NCI-H524 treated with DMSO at 0.1 percent for 48 hours (cell line): ENCODE results near the gene IGLL5.
"Not testable (repeated sequence)": the region's sequence is repeated elsewhere in the genome, so short reads cannot be mapped to it uniquely, and the experiment has no call there.

Source experiments
- DNase-seq: peaks from one replicate; lab custom pipeline; 2025; lab: John Stamatoyannopoulos, UW

Gene IGLL5

DNA sequence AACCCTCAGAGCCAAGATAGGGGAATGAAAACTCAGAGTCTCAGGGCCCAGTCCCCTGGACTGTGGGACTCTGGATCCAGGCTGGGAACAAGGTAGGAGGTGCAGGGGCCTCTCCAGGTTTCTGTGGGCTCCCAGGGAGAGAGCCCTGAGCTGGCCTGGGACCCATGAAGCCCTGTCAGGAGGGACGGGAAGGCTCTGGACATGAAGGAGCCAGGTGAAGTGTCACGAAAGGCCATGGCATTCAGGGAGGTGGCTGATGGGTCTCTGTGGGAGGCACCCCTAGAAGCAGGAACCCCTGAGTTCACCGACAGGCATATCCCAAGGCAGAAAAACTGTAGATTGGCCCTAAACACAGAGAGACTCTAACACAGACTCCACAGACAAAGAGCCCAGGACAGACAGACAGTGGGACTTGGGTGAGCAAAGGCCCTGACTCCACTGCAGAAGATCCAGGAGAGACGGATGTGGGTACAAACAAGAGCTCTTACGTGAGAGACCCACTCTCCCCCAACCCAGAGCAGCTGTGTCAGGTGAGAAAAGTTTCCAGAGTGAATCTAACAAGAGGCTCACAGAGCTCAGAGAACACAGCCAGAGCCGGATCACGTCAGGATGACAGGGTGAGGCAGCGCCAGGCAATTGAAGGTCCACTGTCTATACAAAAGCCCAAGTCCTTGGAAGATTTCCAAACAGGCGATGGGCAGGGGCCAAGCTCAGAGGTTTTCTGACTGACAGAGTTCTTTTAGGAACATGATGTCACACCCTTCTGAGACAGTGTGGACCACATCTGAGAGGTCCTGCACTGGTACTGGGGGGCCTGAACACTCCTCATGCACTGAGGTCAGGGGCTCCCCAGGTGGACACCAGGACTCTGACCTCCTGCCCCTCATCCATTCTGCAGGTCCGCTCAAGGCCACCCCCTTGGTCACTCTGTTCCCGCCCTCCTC, 27.4 kb downstream of the IGLL5 start:
- DNase-seq: no peak

DNA sequence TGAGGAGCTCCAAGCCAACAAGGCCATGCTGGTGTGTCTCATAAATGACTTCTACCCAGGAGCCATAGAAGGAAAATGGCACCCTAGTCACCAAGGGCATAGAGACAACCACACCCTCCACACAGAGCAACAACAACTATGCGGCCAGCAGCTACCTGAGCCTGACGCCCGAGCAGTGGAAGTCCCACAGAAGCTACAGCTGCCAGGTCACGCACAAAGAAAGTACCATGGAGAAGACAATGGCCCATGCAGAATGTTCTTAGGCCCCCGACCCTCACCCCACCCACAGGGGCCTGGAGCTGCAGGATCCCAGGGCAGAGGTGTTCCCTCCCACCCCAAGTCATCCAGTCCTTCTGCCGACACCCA, 28.0 kb downstream of the IGLL5 start:
- no peak for DNase-seq

DNA sequence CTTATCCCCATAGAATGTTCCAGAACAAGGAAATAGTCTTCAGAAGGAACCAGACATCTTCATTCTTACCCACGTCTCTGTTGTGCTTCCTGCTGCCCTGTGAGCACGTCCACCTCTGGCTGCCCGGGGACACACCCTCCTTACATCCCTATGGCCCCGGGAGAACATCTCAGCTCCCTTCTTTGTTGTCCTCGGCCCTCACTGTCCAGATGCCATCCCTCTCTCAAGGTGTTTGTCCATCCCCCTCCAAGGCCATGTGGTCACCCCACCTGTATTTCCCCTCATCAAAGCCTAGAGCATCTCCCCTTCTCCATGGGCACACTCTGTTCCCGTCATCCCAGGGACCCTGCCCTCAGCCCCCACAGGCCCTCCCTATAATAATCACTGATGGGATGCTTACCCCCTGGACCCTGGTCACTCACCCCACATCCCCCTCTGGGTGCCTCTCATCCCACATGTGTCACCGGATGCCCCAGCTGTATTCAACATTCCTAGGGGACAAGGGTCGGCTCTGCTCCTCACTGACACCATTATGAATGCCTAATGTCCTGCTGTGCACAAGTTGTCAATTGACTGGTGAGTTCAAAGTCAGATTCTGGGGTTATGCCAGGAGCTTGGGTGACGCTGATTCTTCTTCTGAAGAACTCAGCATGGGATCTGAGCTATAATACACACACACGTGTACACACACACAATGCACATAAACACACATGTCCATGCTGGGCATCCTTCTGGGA, 28.8 kb downstream of the IGLL5 start:
- no peak for DNase-seq

DNA sequence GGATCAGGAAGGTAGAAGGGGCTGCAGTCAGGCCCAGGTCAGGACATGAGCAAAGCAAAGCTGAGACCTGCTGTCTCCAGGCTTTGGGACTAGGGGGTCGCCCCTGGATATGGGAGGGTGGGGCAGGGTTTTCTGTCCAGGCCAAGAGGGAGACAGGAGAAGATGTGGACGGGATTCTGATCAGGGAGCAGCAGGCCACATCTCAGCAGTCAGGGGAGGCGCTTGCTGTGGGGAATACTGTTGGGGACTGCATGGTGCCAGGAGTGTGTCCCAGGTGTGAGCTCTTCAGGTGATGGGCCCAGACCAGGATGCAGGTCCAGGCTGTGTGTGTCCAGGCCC, 29.3 kb downstream of the IGLL5 start:
- DNase-seq: no peak

GRCh38 chr22:22917377-22917776, 29.8 kb downstream of the IGLL5 start:
- DNase-seq: no peak

DNA sequence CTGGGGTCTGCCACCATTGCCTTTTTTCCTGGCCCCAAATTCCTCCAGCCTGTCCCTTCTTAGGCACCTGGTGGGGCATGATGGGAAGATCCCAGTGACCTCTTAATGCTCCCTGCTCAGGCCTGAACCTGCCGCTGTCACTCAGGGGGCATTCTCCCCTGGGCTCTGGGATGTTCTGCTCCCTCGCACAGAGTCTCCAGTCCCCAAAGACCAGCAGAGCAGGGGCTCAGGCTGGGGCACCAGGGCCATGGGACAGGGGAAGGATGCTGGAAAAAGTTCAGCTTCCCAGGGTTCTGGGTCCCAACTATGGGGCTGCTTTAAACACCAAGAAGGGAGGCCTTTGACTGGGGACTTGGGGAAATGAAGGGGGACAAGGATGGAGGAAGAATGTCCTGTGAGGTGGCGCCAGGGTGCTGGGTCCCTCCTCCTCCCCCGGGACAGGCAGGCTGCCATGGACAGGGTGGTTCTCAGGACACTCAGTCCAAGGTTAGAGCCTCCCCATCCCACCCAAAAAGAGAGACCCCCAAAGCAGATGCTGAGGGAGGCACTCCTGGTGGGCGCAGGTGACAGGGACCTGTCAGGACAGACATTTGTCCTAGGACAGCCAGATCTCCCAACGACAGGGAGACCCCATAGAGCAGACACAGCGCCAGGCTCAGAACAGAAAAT, 30.8 kb downstream of the IGLL5 start:
- DNase-seq: no peak

GRCh38 chr22:22919041-22919440, 31.4 kb downstream of the IGLL5 start:
- DNase-seq: no peak

GRCh38 chr22:22920104-22920654, 32.6 kb downstream of the IGLL5 start:
- no peak for DNase-seq

DNA sequence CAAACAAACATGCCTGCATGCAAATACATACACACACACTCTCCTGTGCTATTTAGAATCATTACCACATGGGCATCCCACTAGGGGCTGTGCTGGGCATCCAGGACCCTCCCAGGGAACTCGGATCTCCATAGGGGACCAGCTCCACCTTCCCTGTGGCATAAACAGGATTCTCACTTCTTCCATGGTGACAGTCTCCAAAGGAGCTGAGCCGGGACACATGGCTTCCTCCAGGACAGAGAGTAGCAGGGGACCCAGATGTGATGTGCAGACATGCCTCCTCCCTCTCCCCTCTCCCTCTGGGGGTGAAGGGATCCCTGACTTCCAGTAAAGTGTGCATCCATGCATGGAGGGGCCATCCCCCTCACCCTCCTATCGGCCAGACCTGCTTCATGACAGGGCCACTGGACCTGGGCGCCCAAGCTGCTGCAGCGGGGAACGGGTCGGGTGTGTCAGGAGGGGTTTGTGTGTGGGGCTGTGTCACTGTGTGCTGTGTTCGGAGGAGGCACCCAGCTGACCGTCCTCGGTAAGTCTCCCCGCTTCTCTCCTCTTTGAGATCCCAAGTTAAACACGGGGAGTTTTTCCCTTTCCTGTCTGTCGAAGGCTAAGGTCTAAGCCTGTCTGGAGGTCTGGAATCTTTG, 33.4 kb downstream of the IGLL5 start:
- DNase-seq: no peak

GRCh38 chr22:22921575-22921974, 34.0 kb downstream of the IGLL5 start:
- DNase-seq: no peak

- DNase-seq: not testable (repeated sequence)
Observed at GRCh38 chr22:22922092-22922953, 34.7 kb downstream of the IGLL5 start.

- no peak for DNase-seq
Observed at GRCh38 chr22:22922954-22923319, 35.3 kb downstream of the IGLL5 start.

GRCh38 chr22:22923379-22923778, 35.8 kb downstream of the IGLL5 start:
- DNase-seq: no peak

DNA sequence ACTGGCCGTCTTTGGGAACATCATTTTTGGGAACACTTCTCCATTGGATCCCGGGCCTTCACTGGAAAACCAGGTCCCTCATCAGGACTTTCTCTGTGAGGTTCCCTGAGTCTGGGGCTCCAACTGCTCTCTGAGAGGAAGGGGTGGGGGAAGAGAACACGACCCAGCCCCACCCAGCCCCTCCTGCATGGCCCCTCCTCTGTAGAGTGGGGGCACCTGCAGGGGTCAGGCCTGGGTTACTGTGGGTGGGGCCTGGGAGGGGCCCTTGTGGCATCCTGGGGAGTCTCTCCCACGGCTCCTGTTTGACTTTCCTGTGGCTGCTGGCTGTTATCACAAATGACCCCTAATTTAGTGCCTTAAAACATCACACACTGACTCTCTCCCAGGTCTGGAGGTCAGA, 36.3 kb downstream of the IGLL5 start:
- DNase-seq: no peak

DNA sequence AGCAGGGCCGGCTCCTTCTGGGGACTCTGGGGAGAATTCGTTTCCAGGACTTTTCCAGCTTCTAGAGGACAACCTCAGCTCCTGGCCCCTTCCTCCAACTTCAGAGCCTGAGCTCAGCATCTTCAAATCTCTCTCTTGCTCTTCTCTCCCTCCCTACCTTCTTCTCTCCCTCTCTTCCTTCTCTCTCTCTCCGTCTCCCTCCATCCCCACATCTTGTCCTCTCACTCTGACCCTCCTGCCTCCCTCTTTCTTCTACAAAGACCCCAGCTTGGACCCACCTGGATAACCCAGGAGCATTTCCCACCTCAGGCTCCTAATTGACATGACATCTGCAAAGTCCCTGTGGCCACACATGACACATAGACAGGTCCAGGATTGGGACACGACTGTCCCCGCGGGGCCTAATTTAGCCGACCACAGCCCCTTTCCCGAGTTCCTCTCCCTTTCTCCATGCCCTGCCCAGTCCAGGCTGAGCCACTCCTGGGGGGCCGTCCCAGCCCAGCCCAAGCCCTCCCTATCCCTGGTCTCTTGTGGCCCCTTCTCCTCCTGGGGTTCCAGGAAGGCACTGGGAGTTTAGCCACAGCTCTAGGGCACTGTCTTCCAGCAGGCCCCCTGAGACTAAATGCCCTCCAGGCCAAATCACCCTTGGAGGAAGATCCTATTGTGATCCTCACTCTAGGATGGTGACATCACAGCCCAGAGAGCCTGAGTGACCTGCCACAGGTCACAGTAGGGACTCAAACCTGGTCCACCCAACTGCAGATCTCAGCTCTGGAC, 36.9 kb downstream of the IGLL5 start:
- DNase-seq: no peak

- no peak for DNase-seq
Observed at GRCh38 chr22:22925146-22925804, 37.7 kb downstream of the IGLL5 start.

DNA sequence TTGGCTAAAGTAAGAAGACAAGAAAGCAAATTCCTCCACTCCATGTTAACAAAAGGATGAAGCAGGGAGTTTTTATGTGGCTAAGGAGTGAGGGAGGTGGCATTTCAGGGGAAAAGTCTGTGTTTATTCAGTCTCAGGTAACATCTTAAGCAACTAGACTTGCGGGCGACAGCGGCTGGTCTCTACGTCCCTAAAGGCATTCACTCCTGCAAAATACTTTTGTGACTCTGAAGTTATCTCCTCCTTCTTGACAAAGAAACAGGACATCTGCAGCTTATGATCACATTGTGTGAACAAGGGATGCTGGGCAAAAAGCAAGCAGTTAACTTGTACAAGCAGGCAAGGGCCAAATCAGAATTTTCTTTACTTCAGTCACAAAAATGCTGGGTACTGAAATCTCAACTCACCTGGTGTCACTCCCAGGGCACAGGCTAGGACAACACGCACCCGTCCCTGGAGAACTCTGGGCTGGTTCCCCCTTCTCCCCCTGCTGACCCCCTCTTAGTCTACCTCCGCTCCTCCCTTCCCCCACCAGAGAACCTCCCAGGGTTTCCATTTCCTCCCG, 38.3 kb downstream of the IGLL5 start:
- no peak for DNase-seq

- DNase-seq: no peak
Observed at GRCh38 chr22:22926370-22927195, 39.0 kb downstream of the IGLL5 start.
